DND-41 (cell line): Measurements from ENCODE around the gene HECTD1.

Experiments
- CTCF ChIP-seq: IDR thresholded peaks from 2 replicates; pipeline ENCODE4 v1.5.1; 2012; ENCODE audit warnings: borderline replicate concordance, low read length, moderate library complexity, mild to moderate bottlenecking; ENCODE audit not compliant: poor library complexity, severe bottlenecking; ENCODE audit errors: extremely low read depth
- EZH2 ChIP-seq: IDR thresholded peaks from 3 replicates; pipeline ENCODE4 v1.6.1; 2012; ENCODE audit warnings: borderline replicate concordance, low read depth, mild to moderate bottlenecking, moderate library complexity, low read length, inconsistent platforms; ENCODE audit not compliant: severe bottlenecking

DNA sequence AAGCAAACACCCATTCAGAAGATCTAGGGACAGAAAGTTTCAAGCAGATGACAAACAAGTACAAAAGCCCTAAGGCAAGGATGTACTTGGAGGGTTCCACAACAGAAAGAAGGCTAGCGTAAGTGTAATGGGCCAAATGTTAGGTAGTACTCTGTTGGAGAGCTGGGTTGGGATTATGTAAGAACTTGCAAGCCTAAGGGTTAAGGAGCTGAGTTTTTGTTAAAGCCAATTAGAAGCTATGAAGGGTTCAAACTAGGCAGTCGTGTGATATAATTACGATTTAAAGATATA lies 41.4 kb downstream of the HECTD1 start:
- TF ChIP-seq CTCF, result no peak
- TF ChIP-seq EZH2, result no peak
